ENCODE measurements around the gene ZNF700. TPM values are rescaled to one million over a fixed set of nuclear protein-coding genes. Genes with fewer than 3 reads are reported as not detected.
"Not testable (repeated sequence)": the region's sequence is repeated elsewhere in the genome, so short reads cannot be mapped to it uniquely, and the experiment has no call there.

Gene ZNF700
- total RNA-seq = 8.8 and 11.2 TPM in 2 replicates

DNA sequence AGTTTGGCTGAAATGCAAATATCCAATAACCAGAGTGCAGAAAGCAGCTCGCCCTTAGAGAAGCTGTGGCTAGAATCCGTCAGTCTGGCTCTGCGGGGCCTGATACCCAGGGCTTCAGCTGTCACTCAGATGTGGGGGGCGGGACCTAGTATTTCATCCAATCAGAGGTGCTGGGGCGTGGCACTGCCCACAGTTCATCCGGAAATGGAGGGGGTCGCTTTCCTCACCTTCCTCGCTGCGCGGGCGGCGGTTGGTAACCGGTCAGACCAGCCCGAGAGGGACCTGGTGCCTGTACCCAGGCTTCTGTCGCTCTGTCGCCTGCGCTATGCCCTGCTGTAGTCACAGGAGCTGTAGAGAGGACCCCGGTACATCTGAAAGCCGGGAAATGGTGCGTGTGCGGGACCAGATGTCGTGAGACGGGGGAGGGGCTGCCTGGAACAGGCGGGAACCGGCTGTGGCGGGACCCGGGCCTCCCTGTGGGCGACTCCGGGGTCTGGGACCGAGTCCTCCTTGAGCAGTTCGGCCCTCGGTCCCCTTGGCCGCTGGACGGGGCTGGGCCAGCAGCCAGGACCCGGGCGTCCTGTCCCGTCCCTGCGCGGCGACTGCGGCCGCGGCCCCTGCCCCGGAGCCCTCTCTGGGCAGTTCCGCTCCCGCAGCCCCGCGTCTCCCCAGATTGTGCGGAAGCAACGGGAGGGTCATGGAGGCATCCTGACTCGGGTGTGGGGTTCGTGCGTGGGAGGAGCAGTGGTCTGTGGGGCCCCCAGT is at the start of gene ZNF700:
ZNF700 (plus strand) TSS at position 222 of the 765 bp plus-strand sequence; CDS start at position 326, 104 bp downstream.
- DNase-seq = peak; percentile 90

DNA sequence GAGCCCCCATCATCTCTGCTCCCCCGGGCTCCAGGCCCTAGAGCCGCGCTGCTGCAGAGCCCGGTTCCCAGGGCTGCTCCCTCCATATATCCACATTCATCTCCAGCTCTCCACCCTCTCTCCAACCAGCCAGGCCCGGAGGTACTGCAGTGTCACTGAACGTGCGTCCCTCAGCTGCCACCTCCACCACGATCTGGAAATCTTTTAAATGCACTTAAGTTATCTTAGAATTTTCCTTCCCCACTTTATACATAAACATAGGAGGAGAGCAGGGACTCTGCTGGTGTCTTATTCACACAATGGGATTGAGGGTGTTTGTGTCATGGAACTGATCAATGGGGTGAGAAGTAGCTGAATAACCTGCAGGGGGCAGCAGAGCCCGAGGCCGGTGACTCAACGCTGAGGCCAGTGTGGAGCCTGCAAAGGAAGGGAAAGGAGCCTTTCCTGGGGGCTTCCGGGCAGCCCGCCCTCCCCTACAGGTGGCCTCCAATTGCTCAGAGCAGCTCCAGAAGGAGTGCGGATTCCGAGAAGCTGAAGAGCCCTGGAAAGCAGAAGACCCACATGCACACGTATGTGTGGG is 45.1 kb upstream of the ZNF700 start:
- peak; percentile 9 for DNase-seq

DNA sequence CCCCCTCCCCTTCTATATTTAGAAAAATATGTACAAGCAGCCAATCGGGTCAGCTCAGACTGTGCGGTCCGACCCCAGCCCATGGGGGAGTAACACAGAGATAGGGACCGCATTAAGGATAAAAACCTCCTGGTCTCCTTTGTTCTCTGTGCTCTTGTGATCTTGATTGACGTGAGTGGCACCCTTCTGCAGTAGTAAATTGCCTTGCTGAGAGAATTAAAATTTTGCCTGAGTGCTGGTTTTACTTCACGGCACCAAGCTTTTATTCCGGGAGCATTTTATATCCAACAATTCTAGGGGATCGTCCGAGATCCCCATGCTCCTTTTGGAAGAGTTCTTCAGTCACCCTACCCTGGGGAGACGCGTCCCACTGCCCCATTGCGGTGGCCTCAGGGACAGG is 44.3 kb upstream of the ZNF700 start:
- no peak for DNase-seq

DNA sequence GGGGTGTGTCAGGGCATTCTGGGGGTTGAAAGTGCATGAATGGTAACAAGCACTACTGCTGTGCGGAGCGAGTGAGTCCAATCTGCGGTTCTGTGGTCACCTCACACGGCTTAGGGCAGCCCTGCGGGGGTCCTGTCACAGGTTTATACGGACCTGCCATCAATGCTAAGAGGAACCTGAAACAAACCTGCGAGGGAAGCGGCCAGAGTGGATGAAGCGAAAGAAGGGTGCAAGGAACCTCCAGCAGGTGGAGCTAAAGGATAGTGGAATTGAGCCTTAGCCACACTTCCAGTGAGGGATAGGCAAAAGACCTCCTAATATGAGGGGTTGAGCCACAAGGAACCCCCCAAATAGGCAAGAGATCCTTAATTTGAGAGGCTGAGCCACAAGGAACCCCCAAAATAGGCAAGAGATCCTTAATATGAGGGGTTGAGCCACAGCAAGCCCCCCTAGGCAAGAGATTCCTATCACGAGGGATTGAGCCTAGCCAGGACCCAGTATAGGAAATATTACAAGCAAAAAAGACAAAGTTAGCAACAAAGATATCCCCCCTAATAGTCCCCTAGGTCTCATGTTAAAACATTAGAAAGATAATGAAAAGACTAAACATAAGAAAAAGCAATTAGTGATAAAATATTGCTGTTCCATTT is 43.6 kb upstream of the ZNF700 start:
- DNase-seq = peak; percentile 72

DNA sequence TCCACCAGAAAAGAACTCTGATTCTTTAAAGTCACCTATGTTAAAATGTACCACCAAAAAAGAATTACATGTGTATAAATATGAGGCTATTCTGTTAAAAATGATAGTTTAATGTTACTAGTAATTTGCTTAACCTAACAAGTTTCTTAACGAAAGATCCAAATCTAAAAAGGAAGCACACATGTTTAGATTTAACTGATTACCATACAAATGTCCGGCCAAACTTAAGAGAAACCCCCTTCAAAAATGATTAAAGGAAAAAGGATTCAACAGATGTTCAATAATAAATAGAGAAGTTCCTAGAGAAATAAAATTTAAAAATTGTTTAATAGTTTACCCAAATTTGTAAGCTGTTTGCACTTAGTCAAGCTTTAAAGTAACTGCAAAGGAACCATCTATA is 42.3 kb upstream of the ZNF700 start:
- no peak for DNase-seq

DNA sequence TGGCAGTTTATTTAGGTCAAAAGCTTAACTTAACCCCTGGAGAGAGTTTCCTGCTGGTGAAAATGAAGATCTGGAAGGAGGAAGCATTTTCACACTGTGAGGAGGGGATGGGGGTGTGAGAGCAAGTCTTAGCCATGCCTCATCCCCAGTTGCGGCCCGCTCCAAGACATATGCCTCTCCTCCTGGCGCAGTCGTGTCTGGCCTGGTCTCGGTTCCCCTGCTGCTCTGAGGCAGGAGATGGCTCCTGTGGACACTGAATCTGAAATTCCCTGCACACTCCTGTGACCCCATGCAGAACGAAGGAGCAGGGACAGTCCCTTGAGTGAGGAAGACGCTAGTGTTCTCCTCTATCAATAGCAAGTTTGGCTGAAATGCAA is 37.7 kb upstream of the ZNF700 start:
- DNase-seq = no peak

DNA sequence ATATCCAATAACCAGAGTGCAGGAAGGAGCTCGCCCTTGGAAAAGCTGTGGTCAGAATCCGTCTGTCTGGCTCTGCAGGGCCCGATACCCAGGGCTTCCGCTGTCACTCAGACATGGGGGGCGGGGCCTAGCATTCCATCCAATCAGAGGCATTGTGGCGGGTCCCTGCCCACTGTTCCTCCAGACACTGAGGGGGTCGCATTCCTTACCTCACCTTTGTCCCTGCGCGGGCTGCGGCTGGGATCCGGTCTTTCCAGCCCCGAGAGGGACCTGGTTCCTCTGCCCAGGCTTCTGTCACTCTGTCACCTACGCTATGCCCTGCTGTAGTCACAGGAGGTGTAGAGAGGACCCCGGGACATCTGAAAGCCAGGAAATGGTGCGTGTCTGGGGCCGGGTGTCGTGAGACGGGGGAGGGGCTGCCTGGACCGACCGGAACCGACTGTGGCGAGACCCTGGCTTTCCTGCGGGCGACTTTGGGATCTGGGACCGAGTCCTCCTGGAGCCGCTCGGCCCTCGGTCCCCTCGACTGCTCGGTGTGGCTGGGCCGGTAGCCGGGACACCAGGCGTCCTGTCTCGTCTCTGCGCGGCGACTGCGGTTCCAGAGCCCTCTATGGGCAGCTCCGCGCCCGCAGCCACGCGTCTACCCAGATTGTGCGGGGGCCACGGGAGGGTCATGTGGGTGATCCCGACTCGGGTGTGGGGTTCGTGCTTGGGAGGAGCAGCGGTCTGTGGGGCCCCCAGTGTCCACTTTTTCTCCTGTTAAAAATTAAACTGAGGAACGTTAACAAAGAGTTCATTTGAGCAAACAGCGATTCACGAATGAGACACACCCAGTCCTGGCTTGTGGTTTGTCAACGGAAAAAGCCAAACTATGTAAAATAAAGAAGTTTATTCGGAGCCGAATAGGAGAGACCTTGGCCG is 37.0 kb upstream of the ZNF700 start, which contains the start of gene ZNF69:
ZNF69 (plus strand) TSS at position 172 of the 921 bp plus-strand sequence; CDS start at position 314, 142 bp downstream.
- peak; percentile 54 for DNase-seq

DNA sequence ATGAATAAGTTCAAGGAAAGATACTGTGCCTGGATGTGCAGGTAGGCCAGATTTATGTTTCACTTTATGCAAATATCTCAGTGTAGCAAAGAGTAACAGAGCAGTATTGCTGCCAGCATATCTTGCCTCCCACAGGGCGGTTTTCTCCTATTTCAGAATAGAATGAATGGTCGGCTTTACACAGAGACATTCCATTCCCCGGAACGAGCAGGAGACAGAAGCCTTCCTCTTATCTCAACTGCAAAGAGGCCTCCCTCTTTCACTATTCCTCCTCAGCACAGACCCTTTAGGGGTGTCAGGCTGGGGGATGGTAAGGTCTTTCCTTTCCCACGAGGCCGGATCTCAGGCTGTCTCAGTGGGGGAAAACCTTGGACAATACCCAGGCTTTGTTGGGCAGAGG is 35.0 kb upstream of the ZNF700 start:
- not testable (repeated sequence) for DNase-seq

DNA sequence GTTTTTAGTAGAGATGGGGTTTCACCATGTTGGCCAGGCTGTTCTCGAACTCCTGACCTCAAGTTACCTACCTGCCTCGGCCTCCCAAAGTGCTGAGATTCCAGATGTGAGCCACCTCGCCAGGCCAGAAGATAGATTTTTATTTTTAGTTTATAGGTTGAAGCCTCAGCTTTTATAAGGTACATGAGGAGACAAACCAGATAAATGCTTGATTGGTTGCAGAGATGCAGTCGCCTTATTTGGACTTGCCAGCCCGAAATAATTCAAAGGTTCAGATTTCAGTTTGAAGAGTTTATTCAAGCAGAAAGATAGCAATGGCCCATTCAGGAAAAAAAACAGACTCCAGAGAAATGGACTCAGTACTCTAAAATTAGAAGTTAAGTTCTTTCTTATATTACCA is 34.3 kb upstream of the ZNF700 start:
- no peak for DNase-seq

DNA sequence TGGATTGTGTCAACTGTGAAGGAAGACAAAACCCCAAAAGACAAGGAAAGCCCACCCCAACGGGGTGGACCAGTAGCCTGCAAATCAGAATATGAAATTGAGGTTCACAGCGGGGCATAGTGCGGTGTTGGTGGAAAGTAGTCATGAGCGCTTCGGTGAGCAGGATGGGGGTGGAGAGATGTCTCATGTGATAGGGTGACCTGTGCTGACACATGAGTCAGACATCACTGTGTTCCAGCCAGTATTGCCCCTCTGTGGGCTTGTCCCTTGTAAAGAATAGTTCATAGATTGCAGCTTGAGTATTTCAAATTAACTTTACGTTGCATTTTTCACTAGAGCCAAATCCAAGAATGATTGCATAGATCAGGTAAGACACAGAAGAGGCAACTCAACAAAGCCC is 30.1 kb upstream of the ZNF700 start:
- no peak for DNase-seq

DNA sequence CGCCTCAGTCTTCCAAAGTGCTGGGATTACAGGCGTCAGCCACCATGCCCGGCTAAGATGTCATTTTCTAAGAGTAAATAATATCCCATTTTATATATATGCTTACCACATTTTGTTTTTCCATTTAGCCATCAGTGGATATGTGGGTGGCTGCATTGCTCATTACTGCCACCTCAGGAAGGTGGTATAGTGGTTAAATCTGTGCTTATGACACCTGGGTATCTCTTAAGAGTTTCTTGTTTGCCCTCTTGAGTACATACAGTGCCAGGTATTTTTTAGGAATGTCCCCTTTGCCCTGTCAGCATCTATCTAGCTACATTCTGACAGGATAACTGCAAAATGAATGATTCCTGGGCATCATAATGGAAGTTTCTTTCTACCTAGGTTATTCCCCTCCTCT is 22.7 kb upstream of the ZNF700 start:
- DNase-seq = no peak

DNA sequence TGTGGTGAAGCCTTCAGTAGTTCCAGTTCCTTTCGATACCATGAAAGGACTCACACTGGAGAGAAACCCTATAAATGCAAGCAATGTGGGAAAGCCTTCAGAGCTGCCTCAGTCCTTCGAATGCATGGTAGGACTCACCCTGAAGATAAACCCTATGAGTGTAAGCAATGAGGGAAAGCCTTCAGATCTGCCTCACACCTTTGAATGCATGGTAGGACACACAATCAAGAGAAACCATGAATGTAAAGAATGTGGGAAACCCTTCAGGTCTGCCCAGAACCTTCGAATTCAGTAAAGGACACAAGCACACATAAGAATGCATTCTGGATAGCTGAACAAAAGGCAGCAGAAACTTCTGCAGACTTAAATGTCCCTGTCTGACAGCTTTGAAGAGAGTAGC is 19.0 kb upstream of the ZNF700 start:
- no peak for DNase-seq

DNA sequence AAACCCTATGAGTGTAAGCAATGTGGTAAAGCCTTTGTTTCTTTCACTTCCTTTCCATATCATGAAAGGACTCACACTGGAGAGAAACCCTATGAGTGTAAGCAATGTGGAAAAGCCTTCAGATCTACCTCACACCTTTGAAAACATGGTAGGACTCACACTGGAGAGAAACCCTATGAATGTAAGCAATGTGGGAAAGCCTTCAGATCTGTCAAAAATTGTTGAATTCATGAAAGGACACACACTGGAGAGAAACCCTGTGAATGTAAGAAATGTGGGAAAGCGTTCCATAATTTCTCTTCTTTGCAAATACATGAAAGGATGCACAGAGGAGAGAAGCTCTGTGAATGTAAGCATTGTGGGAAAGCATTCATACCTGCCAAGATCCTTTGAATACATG is 13.0 kb upstream of the ZNF700 start:
- not testable (repeated sequence) for DNase-seq

DNA sequence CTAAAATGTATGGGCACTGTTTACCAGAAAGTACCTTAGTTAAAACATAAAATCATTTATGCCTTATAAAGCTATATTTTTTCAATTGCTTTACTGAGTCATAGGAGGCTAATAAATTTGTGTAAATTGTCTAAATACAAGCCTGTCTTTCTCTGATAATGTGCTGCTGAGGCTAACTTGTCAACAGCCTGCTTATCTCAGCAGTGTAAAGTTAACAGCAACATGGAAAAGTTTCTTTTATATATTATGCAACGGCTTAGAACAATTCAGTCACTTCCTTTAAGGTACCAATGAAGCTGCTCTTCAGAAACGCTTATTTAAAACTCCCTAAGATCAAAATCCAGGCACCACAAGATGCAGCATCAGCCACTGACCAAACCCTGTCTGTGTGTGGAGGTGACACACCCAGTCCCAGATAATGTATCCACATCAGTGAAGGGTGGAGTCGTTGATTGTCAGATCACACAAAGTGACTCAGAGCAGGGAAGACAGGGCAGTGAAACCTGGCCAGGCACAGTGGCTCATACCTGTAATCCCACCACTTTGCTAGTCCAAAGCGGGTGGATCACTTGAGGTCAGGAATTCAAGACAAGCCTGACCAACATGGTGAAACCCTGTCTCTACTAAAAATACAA is 10.4 kb upstream of the ZNF700 start:
- DNase-seq = not testable (repeated sequence)

DNA sequence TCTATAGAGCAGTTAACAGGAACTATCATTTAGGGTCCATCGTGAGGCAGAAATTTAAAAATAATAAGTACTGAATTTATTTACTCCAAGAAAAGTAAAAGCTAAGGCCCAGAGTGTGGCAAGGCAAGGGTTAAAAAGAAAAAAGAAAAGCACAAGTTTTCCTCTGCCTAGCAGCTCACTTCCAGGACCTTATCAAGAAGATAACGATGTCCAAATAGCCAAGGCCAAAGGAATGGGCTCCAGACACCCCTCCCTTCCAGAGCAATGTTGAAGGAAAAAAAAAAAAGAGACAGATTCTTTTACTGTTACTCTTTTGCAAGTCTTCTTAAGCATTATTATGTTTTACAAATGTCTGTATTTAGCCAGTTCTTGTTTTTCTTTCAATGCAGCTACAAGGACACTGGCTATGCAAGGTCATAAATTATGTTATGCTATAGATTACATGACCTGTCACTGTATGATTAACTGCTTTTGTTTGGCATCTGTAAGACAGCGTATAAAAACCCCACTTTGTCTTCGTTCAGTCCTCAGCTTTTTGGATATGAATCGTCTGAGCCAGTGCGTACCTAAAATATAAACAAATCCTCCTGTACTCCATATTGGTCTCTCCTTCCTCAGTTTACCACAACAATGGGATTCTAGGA is 2.9 kb upstream of the ZNF700 start:
- no peak for DNase-seq

DNA sequence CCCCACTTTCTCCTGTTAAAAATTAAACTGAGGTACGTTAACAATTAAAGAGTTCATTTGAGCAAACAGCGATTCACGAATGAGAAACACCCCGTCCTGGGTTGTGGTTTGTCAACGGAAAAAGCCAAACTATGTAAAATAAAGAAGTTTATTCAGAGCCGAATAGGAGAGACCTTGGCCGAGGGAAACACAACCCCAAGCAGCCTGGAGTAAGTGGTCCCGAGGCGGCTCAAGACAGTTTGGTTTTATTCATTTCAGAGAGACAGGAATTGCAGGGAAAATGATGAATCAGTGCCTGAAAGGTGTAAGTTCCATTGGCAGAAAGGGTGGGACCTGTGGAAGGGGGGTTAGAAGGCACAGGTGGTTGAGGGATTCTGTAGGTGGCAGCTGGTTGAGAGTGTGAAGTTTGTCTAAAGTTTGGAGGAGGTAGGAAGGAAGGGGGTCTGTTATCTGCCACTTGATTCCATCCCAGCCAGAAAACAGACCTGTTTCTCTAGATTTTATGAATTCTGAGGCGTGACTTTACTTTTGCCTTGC is 812 bp downstream of the ZNF700 start:
- DNase-seq = not testable (repeated sequence)

DNA sequence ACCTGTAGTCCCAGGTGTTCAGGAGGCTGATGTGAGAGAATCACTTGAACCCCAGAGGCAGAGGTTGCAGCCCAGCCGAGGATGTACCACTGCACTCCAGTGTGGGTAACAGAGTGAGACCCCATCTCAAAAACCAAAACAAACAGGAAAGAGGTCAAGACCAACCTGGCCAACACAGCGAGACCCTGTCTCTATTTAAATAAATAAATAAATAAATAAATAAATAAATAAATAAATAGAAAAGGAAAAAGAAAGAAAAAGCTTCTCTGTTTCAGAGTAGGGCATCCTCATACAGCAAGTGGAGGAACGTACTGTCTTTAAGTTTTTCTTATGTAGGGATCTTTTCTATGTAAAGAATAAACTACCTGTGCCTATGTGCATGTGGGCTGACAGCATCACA is 2.3 kb downstream of the ZNF700 start:
- DNase-seq = no peak

DNA sequence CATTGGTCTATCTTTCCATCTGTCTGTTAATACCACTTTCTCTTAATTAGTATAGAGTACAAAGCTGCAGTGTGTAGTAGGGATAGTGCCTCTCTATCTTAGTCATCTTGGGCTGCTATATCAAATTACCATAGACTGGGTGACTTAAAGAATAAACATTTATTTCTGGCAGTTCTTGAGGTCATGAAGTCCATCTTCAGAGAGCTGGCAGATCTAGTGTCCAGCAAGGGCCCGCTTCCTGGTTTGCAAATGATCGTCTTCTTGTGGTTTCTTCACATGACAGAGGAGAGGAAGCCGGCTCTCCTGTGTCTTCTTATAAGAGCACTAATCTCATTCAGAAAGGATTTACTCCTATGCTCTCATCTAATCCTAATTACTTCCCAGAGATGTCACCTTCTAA is 6.1 kb downstream of the ZNF700 start:
- DNase-seq = no peak

DNA sequence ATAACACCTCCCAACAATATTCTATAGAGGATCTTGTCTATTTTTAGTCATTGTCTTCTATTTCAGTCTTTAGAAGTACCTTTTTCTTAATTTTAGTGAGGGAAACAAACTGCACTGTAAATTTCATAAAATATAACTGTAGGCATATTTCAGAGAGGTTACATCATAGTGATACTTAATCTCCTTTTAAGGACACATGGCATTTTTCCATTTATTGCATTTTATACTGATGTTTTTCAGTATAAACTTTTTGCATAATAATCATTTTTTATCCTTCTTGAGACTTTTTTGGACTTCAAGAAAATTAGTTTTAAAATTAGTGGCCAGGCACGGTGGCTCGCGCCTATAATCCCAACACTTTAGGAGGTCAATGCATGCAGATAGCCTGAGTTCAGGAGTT is 6.6 kb downstream of the ZNF700 start:
- DNase-seq = no peak

DNA sequence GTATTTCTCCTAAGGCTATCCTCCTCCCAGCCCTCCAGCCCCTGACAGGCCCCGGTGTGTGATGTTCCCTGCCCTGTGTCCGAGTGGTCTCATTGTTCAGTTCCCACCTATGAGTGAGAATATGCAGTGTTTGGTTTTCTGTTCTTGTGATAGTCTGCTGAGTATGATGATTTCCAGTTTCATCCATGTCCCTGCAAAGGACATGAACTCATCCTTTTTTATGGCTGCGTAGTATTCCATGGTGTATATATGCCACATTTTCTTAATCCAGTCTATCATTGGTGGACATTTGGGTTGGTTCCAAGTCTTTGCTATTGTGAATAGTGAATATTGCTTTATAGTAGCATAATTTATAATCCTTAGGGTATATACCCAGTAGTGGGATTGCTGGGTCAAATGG is 10.9 kb downstream of the ZNF700 start:
- DNase-seq = not testable (repeated sequence)

DNA sequence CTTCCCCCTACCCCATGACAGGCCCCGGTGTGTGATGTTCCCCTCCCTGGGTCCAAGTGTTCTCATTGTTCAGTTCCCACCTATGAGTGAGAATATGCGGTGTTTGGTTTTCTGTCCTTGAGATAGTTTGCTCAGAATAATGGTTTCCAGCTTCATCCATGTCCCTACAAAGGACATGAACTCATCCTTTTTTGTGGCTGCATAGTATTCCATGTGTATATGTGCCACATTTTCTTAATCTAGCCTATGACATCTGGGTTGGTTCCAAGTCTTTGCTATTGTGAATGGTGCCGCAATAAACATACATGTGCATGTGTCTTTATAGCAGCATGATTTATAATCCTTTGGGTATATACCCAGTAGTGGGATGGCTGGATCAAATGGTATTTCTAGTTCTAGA is 13.5 kb downstream of the ZNF700 start:
- DNase-seq = not testable (repeated sequence)

Data from dermis blood vessel endothelial cell (primary cell).